Ammon's horn (tissue), 1 donor: ENCODE measurements around the gene SNTN.

ENCODE experiments used
- DNase-seq: peaks from one replicate; pipeline ENCODE4 v3.0.0-alpha.2; 2016; ENCODE audit warnings: low spot score

Gene SNTN

GRCh38 chr3:63674586-63674985 is 22.1 kb downstream of the SNTN start:
- DNase-seq, result no peak

- DNase-seq, result no peak
Measured at GRCh38 chr3:63679186-63679585, 26.7 kb downstream of the SNTN start.

GRCh38 chr3:63684081-63684480 is 31.6 kb downstream of the SNTN start:
- DNase-seq, result no peak

DNA sequence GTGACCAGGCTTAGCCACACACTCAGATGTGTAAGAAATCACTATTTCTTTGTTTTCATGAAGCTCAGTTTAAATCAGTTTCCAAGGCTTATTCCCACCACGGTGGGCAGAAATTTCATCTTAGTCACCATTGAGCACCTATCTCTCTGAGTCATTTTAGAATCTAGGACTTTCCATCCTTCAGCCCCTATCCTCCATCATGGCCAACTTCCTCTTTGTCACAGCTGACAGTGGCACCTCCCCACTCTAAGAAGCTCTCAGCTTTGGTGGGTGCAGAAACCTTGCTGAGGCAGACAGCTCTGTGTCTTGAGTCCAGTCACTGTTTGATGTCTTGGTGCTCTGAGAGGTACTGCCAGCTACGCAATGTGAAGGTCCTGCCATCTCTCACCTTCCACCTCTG is 32.9 kb downstream of the SNTN start:
- DNase-seq, result no peak

DNA sequence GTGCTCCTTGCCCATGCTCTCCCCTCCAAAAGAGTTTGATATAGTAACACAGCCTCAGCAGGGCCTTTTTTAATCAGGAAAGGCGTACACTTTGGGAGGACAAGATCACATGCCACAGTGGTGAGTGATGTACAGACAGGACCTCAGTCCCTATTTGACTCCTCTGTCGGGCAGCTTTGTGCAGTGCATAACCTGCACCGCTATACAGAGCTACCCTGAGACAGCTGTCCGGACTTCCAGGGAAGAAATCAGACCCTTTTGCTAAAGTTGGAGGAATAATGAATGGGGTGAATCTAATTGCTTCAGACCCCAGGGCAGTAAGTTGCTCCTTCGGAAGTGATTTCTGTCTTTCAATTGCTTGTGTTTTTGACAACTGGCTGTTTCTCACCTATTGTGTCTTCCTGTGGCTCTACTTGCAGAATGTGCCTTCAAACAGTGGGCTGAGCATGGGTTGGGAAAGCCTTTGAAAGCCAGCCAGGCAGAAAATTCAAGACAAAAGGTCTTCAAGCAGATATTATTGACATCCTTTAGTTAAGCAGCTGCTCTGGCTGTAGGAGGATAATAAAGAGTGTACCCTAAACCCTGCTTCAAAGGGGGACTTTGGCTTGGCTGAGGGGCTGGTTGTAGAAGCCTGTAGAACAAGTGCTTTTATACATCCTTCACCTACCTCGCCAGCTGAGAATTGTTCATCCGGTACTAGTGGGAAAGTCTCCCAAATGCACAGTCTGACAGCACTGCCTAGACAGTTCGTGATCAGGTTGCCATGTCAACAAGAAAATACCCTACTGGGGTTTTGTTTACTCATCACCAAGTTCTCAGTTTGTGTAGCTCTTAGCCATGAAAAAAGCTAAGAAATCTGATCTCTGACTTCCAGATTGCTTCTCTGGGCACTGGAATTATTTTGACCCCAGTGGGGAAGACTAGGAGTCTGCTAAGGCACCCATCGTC is 35.1 kb downstream of the SNTN start:
- DNase-seq, result peak; percentile 25

- DNase-seq, result no peak
Measured at GRCh38 chr3:63689285-63689684, 36.8 kb downstream of the SNTN start.

DNA sequence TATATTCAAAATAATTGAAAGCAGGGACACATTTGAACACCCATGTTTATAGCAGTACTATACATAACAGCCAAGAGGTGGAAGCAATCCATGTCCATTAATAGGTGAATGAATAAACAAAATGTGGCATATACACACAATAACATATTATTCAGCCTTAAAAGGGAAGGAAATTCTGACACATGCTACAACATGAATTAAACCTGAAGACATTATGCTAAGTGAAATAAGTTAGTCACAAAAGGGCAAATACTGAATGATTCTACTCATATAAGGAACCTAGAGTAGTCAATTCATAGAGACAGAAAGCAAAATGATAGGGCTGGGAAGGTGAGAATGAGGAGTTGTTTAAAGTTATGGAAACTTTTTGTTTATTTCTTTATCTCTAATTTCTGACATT is 40.9 kb downstream of the SNTN start:
- no peak for DNase-seq

DNA sequence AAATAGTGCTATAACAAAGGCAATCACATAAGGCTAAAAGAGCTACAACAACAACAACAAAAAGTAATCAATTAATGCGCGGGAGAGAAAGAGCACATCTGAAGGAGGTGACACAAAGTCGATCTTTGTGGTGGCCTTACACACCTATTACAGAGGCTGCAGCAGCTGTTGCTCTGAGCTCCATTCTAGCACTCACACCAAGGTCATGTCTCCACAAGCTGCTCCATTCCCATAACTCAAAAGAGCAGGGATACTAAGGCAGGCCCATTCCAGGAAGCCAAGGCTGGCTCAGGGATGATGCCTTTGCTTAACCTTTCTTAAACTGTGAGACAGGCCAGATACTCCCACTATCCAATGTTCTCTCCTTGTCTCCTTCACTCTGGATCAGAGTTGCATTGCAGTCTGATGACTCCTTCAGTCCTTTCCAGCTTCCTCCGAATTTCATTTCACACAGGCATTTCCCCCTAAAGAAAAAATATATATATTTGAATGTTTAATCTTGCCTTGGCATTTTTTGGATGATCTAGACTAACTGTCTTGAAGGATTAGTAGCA is 52.7 kb downstream of the SNTN start:
- no peak for DNase-seq

DNA sequence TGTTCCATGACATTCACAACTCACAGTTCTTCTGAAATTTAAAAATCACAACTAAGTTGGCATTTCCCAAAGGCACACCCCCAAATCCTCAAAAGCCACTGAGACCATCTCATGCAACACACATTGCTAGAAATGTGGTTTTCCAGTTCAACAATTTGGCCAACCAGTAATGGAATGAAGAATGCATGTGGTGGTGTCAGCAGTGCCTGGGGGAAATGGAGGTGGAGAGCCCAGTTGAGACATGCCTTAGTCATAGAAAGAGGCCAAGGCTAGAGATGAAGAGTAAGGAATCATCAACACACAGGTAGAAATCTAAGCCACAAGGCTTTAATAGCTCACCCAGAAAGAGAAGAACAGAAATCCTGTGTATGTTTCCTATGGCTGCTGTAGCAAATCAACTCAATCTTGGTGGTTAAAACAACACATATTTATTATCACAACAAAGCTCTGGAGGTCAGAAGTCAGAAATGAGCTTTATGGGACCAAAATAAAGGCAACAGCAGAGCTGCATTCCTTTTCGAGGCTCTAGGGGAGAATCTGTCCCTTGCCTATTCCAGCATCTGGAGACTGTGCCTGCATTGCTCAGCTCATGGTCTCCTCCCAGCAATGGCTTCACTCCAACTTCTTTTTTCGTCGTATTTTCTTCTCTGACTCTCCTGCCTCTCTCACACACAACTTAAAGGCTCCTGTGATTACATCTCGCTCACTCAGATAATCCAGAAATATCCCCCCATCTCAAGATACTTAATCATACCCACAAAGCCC is 54.0 kb downstream of the SNTN start:
- no peak for DNase-seq

DNA sequence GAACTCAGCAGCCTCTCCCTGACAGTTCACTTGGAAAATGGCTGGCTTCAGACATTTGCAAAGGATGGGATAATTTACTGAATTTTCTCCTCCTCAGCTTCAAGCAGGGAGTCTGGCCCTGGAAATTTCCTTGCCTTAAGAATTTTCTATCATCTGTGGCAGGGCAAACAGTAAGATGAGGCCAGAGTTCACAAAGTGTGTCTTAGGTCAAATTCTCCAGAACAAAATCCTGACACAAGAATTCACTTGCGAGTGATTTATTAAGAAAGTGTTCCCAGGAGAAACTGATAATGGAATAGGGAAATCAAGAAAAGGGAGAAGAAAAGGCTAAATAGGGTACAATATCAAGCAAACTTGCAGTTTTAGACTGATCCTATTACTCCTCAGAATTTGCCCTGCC is 55.3 kb downstream of the SNTN start:
- no peak for DNase-seq

DNA sequence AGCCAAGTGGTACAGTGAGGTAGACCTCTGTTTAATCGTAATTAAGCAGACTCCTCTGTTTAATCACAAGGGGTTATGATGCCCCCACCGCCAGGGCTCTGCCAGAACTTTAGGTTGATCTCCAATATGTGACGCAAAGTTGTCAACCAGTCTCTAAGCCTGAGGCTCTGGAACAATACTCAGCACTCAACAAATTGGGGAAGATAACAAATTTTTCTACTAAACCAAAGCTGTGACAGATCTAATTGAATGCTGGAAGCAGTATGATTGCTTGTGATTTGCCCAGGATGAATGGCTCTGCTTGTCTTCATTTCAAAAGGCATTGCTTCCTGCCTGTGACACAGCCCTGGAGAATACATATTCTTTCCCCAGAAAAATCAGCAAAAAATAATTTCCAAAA is 57.1 kb downstream of the SNTN start:
- DNase-seq, result no peak
